HepG2 (cell line): ENCODE measurements around the gene PDK2. TPM values are rescaled to one million over a fixed set of nuclear protein-coding genes. Genes with fewer than 3 reads are reported as not detected.

ENCODE experiments used
- AGO2 ChIP-seq: fragments of 200-400 bp; formaldehyde crosslinking; optimal IDR thresholded peaks from 2 replicates; pipeline ENCODE3; 2017; ENCODE audit warnings: mild to moderate bottlenecking, low read depth, low read length, moderate library complexity
- CEBPB ChIP-seq: IDR thresholded peaks from 2 replicates; pipeline ENCODE4 v1.6.1; 2011; ENCODE audit warnings: low read depth, low read length, improper control_type of control experiment, borderline replicate concordance
- DPF2 ChIP-seq: sonication (generic); formaldehyde crosslinking; IDR thresholded peaks from 2 replicates; pipeline ENCODE4 v1.4.0; 2020; ENCODE audit warnings: mild to moderate bottlenecking, low read depth, missing genetic modification reagents, borderline replicate concordance
- EEA1 ChIP-seq: sonication (generic); formaldehyde crosslinking; IDR thresholded peaks from 2 replicates; pipeline ENCODE4 v1.5.1; 2020; ENCODE audit warnings: mild to moderate bottlenecking, missing genetic modification reagents, borderline replicate concordance
- NFE2L2 ChIP-seq: fragments of 150-350 bp; IDR thresholded peaks from 2 replicates; pipeline ENCODE4 v1.6.1; 2014; ENCODE audit warnings: low read length
- PCBP2 ChIP-seq: fragments of 200-400 bp; formaldehyde crosslinking; optimal IDR thresholded peaks from 2 replicates; pipeline ENCODE3; 2018; ENCODE audit warnings: low read length, low read depth; ENCODE audit not compliant: poor library complexity, severe bottlenecking
- PTBP1 ChIP-seq: fragments of 200-400 bp; formaldehyde crosslinking; IDR thresholded peaks from 2 replicates; pipeline ENCODE4 v1.6.1; 2018; ENCODE audit warnings: low read length, low read depth; ENCODE audit not compliant: poor library complexity, severe bottlenecking
- RORA ChIP-seq: sonication (generic); formaldehyde crosslinking; IDR thresholded peaks from 2 replicates; pipeline ENCODE4 v1.5.0; 2020; ENCODE audit warnings: mild to moderate bottlenecking, missing genetic modification reagents, moderate library complexity
- ZBTB33 ChIP-seq: sonication (generic); formaldehyde crosslinking; IDR thresholded peaks from 2 replicates; pipeline ENCODE4 v1.4.0; 2020; ENCODE audit warnings: missing genetic modification reagents
- ZGPAT ChIP-seq: IDR thresholded peaks from 2 replicates; pipeline ENCODE4 v1.6.1; 2016; ENCODE audit warnings: mild to moderate bottlenecking
- ZHX1 ChIP-seq: sonication (generic); formaldehyde crosslinking; IDR thresholded peaks from 2 replicates; pipeline ENCODE4 v1.8.1; 2022; ENCODE audit warnings: low read depth, mild to moderate bottlenecking, missing genetic modification reagents
- ZHX2 ChIP-seq, 2 experiments: sonication (generic) in 1 of 2; formaldehyde crosslinking in 1 of 2; IDR thresholded peaks; 2 replicates each; pipeline versions ENCODE4 v1.6.1 to v1.9.0; 2014 to 2022; ENCODE audit warnings: antibody characterized with exemption in 1 of 2, borderline replicate concordance in 1 of 2, inconsistent platforms in 1 of 2, low read depth in 1 of 2, missing genetic modification reagents in 1 of 2
- ZNF441 ChIP-seq: sonication (generic); formaldehyde crosslinking; IDR thresholded peaks from 2 replicates; pipeline ENCODE4 v1.7.0; 2021; ENCODE audit warnings: missing genetic modification reagents, borderline replicate concordance
- ZNF597 ChIP-seq: sonication (generic); formaldehyde crosslinking; IDR thresholded peaks from 2 replicates; pipeline ENCODE4 v1.5.0; 2020; ENCODE audit warnings: missing genetic modification reagents
- ZNF678 ChIP-seq: sonication (generic); formaldehyde crosslinking; IDR thresholded peaks from 2 replicates; pipeline ENCODE4 v1.4.0; 2020; ENCODE audit warnings: mild to moderate bottlenecking, missing genetic modification reagents
- ZNF781 ChIP-seq: sonication (generic); formaldehyde crosslinking; IDR thresholded peaks from 2 replicates; pipeline ENCODE4 v1.5.1; 2020; ENCODE audit warnings: borderline replicate concordance, mild to moderate bottlenecking, missing genetic modification reagents; ENCODE audit errors: not compliant biosample characterization
- polyA plus RNA-seq, 8 experiments: library from polyadenylated mRNA; depleted of rRNA in 3 of 8; stranded (reverse) in 7 of 8; unstranded in 1 of 8; fragments of >200 nt; fragmentation: Illumina TruSeq in 4 of 8; extraction: Trizol in 4 of 8; gene quantifications; 2 replicates each; pipeline versions ENCODE4 v1.2.1 to v1.2.3, GENCODE V29; 2011 to 2016; ENCODE audit warnings: low read depth in 4 of 8, missing spikeins in 1 of 8, mixed read lengths in 1 of 8; ENCODE audit not compliant: insufficient read depth in 1 of 8
- total RNA-seq, 5 experiments: library from RNA; depleted of rRNA; stranded (reverse); fragments of >200 nt; fragmentation: Illumina TruSeq; extraction: Trizol; gene quantifications; 2 replicates each; pipeline ENCODE4 v1.2.3, GENCODE V29; 2016; ENCODE audit warnings: low read depth in 1 of 5

PDK2 gene
- total and polyA plus RNA-seq, 2 of the 13 experiments (the other 11 are each of a cell fraction or from before 2014, with no cell fraction given) = 18.5 to 59.7 TPM

- TF ChIP-seq ZHX2 (IDR thresholded peaks at IDR 0.05; ENCODE audit: low read depth) (no peak), ZHX2 (CRISPR knock-in tag; IDR thresholded peaks at IDR 0.05; ENCODE audit: borderline replicate concordance) (no peak), NFE2L2 (no peak), ZBTB33 (CRISPR knock-in tag) (no peak), ZNF597 (no peak), RORA (CRISPR knock-in tag) (no peak), DPF2 (CRISPR knock-in tag) (0 out of 2 replicates have a peak, but pooled peaks have one; percentile 16), PCBP2 (no peak), ZGPAT (CRISPR knock-in tag) (no peak), AGO2 (no peak), PTBP1 (no peak), CEBPB (no peak), ZNF441 (CRISPR knock-in tag) (no peak), EEA1 (CRISPR knock-in tag) (no peak), ZNF678 (no peak), ZHX1 (CRISPR knock-in tag) (no peak), ZNF781 (CRISPR knock-in tag) (no peak)
Observed at GRCh38 chr17:50147841-50148225, 52.7 kb downstream of the PDK2 start (continued).
